Caco-2 (cell line): ENCODE measurements around the gene PLA2G4B. TPM values are rescaled to one million over a fixed set of nuclear protein-coding genes. Genes with fewer than 3 reads are reported as not detected.

Source experiments
- BruUV-seq: library from RNA; stranded (reverse); fragments of 400-500 nt; replicated peaks from 2 replicates; lab custom pipeline; 2021; lab: Mats Ljungman, UMichigan
- CTCF ChIA-PET: fragments of 300-600 bp; sonication (Branson Sonifier 250); formaldehyde crosslinking; loops from one replicate; lab custom pipeline; 2022; ENCODE audit warnings: antibody characterized with exemption; lab: Charles Lee
- POLR2A ChIA-PET: fragments of 300-600 bp; sonication (Branson Sonifier 250); formaldehyde crosslinking; loops from one replicate; lab custom pipeline; 2022; ENCODE audit warnings: antibody characterized with exemption; lab: Charles Lee
- DNase-seq, 2 experiments: peaks; one replicate each; pipeline versions ENCODE4 v3.0.0 to v3.0.0-alpha.2; 2020 to 2022
- H3K27me3 ChIP-seq: replicated peaks from 2 replicates; pipeline ENCODE4 v1.6.0; 2011; ENCODE audit warnings: low read length; ENCODE audit not compliant: control insufficient read depth, insufficient read depth
- H3K36me3 ChIP-seq: 2 replicates; pipeline ENCODE4 v1.5.1; 2011; ENCODE audit warnings: low read length; ENCODE audit not compliant: control insufficient read depth, insufficient read depth
- H3K4me1 ChIP-seq: fragments of 250-450 bp; sonication (Bioruptor Pico); 2 replicates; pipeline ENCODE4 v1.5.1; 2020; ENCODE audit warnings: mild to moderate bottlenecking
- H3K4me3 ChIP-seq: 2 replicates; pipeline ENCODE4 v1.5.1; 2011; ENCODE audit warnings: low read depth, mild to moderate bottlenecking, control low read depth, low read length
- H3K9me3 ChIP-seq: fragments of 250-450 bp; sonication (Bioruptor Pico); 2 replicates; pipeline ENCODE4 v1.5.1; 2020; ENCODE audit warnings: mild to moderate bottlenecking, moderate library complexity
- H3K27ac Mint-ChIP-seq: one replicate; pipeline ENCODE4 v1.8.0; 2022; ENCODE audit warnings: mixed read lengths; ENCODE audit not compliant: unreplicated experiment
- H3K27me3 Mint-ChIP-seq: one replicate; pipeline ENCODE4 v1.8.0; 2022; ENCODE audit warnings: mixed read lengths; ENCODE audit not compliant: insufficient read depth, unreplicated experiment
- H3K36me3 Mint-ChIP-seq: one replicate; pipeline ENCODE4 v1.8.0; 2022; ENCODE audit warnings: mild to moderate bottlenecking, mixed read lengths; ENCODE audit not compliant: insufficient read depth, unreplicated experiment
- H3K4me1 Mint-ChIP-seq: one replicate; pipeline ENCODE4 v1.8.0; 2022; ENCODE audit warnings: low read depth, mixed read lengths; ENCODE audit not compliant: unreplicated experiment
- H3K4me3 Mint-ChIP-seq: one replicate; pipeline ENCODE4 v1.8.0; 2022; ENCODE audit warnings: mild to moderate bottlenecking, moderate library complexity, mixed read lengths; ENCODE audit not compliant: unreplicated experiment
- H3K9me3 Mint-ChIP-seq: one replicate; pipeline ENCODE4 v1.8.0; 2022; ENCODE audit warnings: mixed read lengths; ENCODE audit not compliant: unreplicated experiment
- CTCF ChIP-seq, 2 experiments: fragments of 200-600 bp in 1 of 2; IDR thresholded peaks; 1 replicate in 1 of 2; 2 replicates in 1 of 2; pipeline versions ENCODE4 v1.5.1 to v1.8.0; 2011 to 2022; ENCODE audit warnings: antibody characterized with exemption in 1 of 2, control low read depth in 1 of 2, inconsistent platforms in 1 of 2, low read depth in 1 of 2, low read length in 1 of 2, mild to moderate bottlenecking in 1 of 2, moderate library complexity in 1 of 2; ENCODE audit not compliant: insufficient read depth in 1 of 2, severe bottlenecking in 1 of 2, unreplicated experiment in 1 of 2
- intact Hi-C: fragments of 100-400 bp; cut with micrococcal nuclease; formaldehyde crosslinking; loops from one replicate; pipeline ENCODE4 v1.10.0; 2022; ENCODE audit not compliant: unreplicated experiment
- total RNA-seq: library from RNA; stranded (reverse); gene quantifications from 2 replicates; pipeline ENCODE4 v1.2.3, GENCODE V29; 2022

Gene PLA2G4B
- total RNA-seq, 1 experiment from 2014 or later, result 6.0 TPM

DNA sequence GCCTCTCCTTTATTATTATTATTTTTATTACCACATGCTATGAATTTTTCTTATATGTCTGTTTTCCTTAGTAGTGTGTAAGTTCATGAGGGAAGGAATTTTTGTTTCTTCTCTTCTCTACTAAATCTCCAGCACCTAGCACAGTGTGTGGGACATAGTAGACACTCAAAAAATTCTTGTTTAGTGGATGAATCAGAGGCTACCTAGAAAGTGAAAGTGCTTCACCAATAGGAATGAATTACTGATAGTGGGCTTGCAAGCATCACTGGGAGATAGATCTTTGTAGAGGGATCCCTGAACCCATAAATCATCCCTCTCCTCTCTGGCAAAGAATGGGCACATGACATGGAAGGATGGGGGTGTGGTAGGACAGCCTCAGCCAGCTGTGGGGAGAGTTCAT lies 46.7 kb downstream of the PLA2G4B start:
- intact Hi-C loops, result no loop called here
- no peaks in the 10 kb centered on the region for H3K9me3 ChIP-seq
- no TSS peak for BruUV-seq
- Mint-ChIP-seq H3K27me3 (no peaks in the 10 kb centered on the region), H3K4me3 (no peak overlapping the region), H3K9me3 (no peaks in the 10 kb centered on the region), H3K4me1 (no peaks in the 10 kb centered on the region), H3K36me3 (no peaks in the 10 kb centered on the region), H3K27ac (no peak overlapping the region)
- no peak overlapping the region for H3K4me3 ChIP-seq
- CTCF ChIA-PET, result no interaction called here
- no peaks in the 10 kb centered on the region for H3K36me3 ChIP-seq
- no peaks in the 10 kb centered on the region for H3K4me1 ChIP-seq
- no peak for DNase-seq
- POLR2A ChIA-PET, result no interaction called here
- no peak for TF ChIP-seq CTCF (IDR thresholded peaks at IDR 0.05; ENCODE audit: insufficient read depth in 1 of 2, low read depth in 1 of 2, low read length in 1 of 2, severe bottlenecking in 1 of 2, unreplicated experiment in 1 of 2)
- no peaks in the 10 kb centered on the region for H3K27me3 ChIP-seq

- H3K27ac Mint-ChIP-seq, result no peak overlapping the region
- Histone ChIP-seq H3K27me3 (no peaks in the 10 kb centered on the region), H3K36me3 (no peaks in the 10 kb centered on the region), H3K4me1 (no peaks in the 10 kb centered on the region), H3K4me3 (no peak overlapping the region), H3K9me3 (no peaks in the 10 kb centered on the region)
- no TSS peak for BruUV-seq
- no peaks in the 10 kb centered on the region for H3K4me1 Mint-ChIP-seq
- no peak for TF ChIP-seq CTCF (IDR thresholded peaks at IDR 0.05; ENCODE audit: insufficient read depth in 1 of 2, low read depth in 1 of 2, low read length in 1 of 2, severe bottlenecking in 1 of 2, unreplicated experiment in 1 of 2)
- ChIA-PET POLR2A (no interaction called here), CTCF (no interaction called here)
- H3K9me3 Mint-ChIP-seq, result no peaks in the 10 kb centered on the region
- H3K27me3 Mint-ChIP-seq, result no peaks in the 10 kb centered on the region
- H3K36me3 Mint-ChIP-seq, result no peaks in the 10 kb centered on the region
- H3K4me3 Mint-ChIP-seq, result no peak overlapping the region
- intact Hi-C loops, result no loop called here
- DNase-seq, result no peak
Observed at GRCh38 chr15:41885841-41886240, 47.2 kb downstream of the PLA2G4B start.

- Mint-ChIP-seq H3K27me3 (no peaks in the 10 kb centered on the region), H3K4me1 (no peaks in the 10 kb centered on the region), H3K36me3 (no peaks in the 10 kb centered on the region), H3K9me3 (no peaks in the 10 kb centered on the region), H3K27ac (no peak overlapping the region), H3K4me3 (no peak overlapping the region)
- no peaks in the 10 kb centered on the region for H3K4me1 ChIP-seq
- no peak for TF ChIP-seq CTCF (IDR thresholded peaks at IDR 0.05; ENCODE audit: insufficient read depth in 1 of 2, low read depth in 1 of 2, low read length in 1 of 2, severe bottlenecking in 1 of 2, unreplicated experiment in 1 of 2)
- no peak for DNase-seq
- no peak overlapping the region for H3K4me3 ChIP-seq
- intact Hi-C loops, result no loop called here
- H3K36me3 ChIP-seq, result no peaks in the 10 kb centered on the region
- no TSS peak for BruUV-seq
- no peaks in the 10 kb centered on the region for H3K9me3 ChIP-seq
- POLR2A ChIA-PET, result no interaction called here
- CTCF ChIA-PET, result no interaction called here
- H3K27me3 ChIP-seq, result no peaks in the 10 kb centered on the region
Observed at GRCh38 chr15:41886741-41887140, 48.1 kb downstream of the PLA2G4B start.
